Spleen (tissue), 11 donors: ENCODE results near the gene PAPOLA. TPM values are rescaled to one million over a fixed set of nuclear protein-coding genes. Genes with fewer than 3 reads are reported as not detected.

Experiments
- DNase-seq: peaks from one replicate; pipeline ENCODE4 v3.0.0-alpha.2; 2020
- H3K27ac ChIP-seq, 8 donors: fragments of 200-600 bp; sonication (generic) in 7 of 8; 1 replicate in 4 of 8; 2 replicates in 4 of 8; pipeline versions ENCODE4 v1.5.0 to v1.8.0; 2016 to 2021; ENCODE audit warnings: inconsistent platforms in 4 of 8, mild to moderate bottlenecking in 4 of 8, moderate library complexity in 1 of 8
- H3K27me3 ChIP-seq, 7 donors: fragments of 200-600 bp; sonication (generic) in 6 of 7; replicated peaks in 1 of 7; 1 replicate in 4 of 7; 2 replicates in 3 of 7; pipeline versions ENCODE4 v1.5.0 to v1.8.0; 2016 to 2021; ENCODE audit warnings: inconsistent platforms in 3 of 7, mild to moderate bottlenecking in 1 of 7
- H3K36me3 ChIP-seq, 6 donors: fragments of 200-600 bp; sonication (generic) in 5 of 6; 1 replicate in 4 of 6; 2 replicates in 2 of 6; pipeline versions ENCODE4 v1.5.0 to v1.8.0; 2016 to 2021; ENCODE audit warnings: inconsistent platforms in 2 of 6
- H3K4me1 ChIP-seq, 6 donors: fragments of 200-600 bp; sonication (generic) in 5 of 6; 1 replicate in 3 of 6; 2 replicates in 3 of 6; pipeline versions ENCODE4 v1.5.0 to v1.8.0; 2016 to 2021; ENCODE audit warnings: inconsistent platforms in 3 of 6
- H3K4me3 ChIP-seq, 8 donors: fragments of 200-600 bp; sonication (generic) in 7 of 8; 1 replicate in 4 of 8; 2 replicates in 4 of 8; pipeline versions ENCODE4 v1.5.0 to v1.8.0; 2016 to 2021; ENCODE audit warnings: inconsistent platforms in 4 of 8, mild to moderate bottlenecking in 4 of 8, moderate library complexity in 2 of 8
- H3K9me3 ChIP-seq, 8 donors: fragments of 200-600 bp; sonication (generic) in 7 of 8; 1 replicate in 4 of 8; 2 replicates in 4 of 8; pipeline versions ENCODE4 v1.5.0 to v1.8.0; 2016 to 2021; ENCODE audit warnings: inconsistent platforms in 4 of 8
- CTCF ChIP-seq, 11 experiments: fragments of 200-600 bp in 7 of 11; fragments of 450-650 bp in 4 of 11; sonication (generic) in 4 of 11; IDR thresholded peaks in 8 of 11; conservative IDR thresholded peaks in 3 of 11; 1 replicate in 7 of 11; 2 replicates in 4 of 11; pipeline versions ENCODE4 v1.4.0 to v1.8.0; 2016 to 2021; ENCODE audit warnings: antibody characterized with exemption in 11 of 11, inconsistent platforms in 4 of 11, mild to moderate bottlenecking in 1 of 11
- POLR2A ChIP-seq, 3 donors: fragments of 450-650 bp; IDR thresholded peaks; one replicate each; pipeline ENCODE4 v1.5.1; 2017; ENCODE audit warnings: antibody characterized with exemption in 3 of 3, mild to moderate bottlenecking in 1 of 3
- POLR2AphosphoS5 ChIP-seq, 3 donors: sonication (generic); formaldehyde crosslinking; IDR thresholded peaks; one replicate each; pipeline ENCODE4 v1.5.1; 2017; ENCODE audit warnings: antibody characterized with exemption in 3 of 3
- WGBS, 5 donors: extraction: QIAGEN DNeasy Blood & Tissue Kit in 3 of 5; methylation state at CpG; one replicate each; pipeline versions ENCODE4 v1.1.5 to v1.1.7; 2013 to 2018; 5-methylcytosine and 5-hydroxymethylcytosine counted together
- intact Hi-C: fragments of 100-400 bp; cut with DNase I; formaldehyde crosslinking; loops from one replicate; pipeline ENCODE4 v1.15.0; 2023; ENCODE audit warnings: low total_unique reads
- polyA plus RNA-seq, 3 donors: library from polyadenylated mRNA; stranded (reverse); fragments of 200-250 nt; gene quantifications; one replicate each; pipeline ENCODE4 v1.2.1, GENCODE V29; 2013
- total RNA-seq, 7 donors: library from RNA; depleted of rRNA in 3 of 7; stranded (reverse); fragments of >200 nt in 3 of 7; fragmentation: NEBNext Ultra II Directional in 4 of 7; extraction: Animal tissue kit (Norgen Biotek cat#: 25700) in 4 of 7; gene quantifications; one replicate each; pipeline versions ENCODE4 v1.1.0 to v1.2.1, GENCODE V29; 2016 to 2021
- donor health status: healthy with polysubstance abuse.
- donor health status: DM: no; HTN: no; CAD: no; lungs with moderate emphysema.
- donor health status: DM: no; HTN: no; CAD: no.
- donor health status: Bipolar disorder and iron deficiency.
- donor health status: healthy.
- donor health status: DM: no; HTN: no; CAD: no.
- donor health status: DM: yes; HTN: yes; CAD: no.

The PAPOLA gene
- total and polyA plus RNA-seq, 10 donors: 56.4 to 311 (median 201) TPM

GRCh38 chr14:96538097-96538989, 36.2 kb downstream of the PAPOLA start:
- H3K27me3 ChIP-seq: no peaks in the 10 kb centered on the region
- no peaks in the 10 kb centered on the region for H3K9me3 ChIP-seq
- H3K36me3 ChIP-seq: peaks cover 0 to 60% (median 27%) of the 10 kb centered on the region in 6 donors
- no peak overlapping the region for H3K4me3 ChIP-seq
- TF ChIP-seq POLR2AphosphoS5 (IDR thresholded peaks at IDR 0.05): no peak
- no peak for TF ChIP-seq CTCF (IDR thresholded peaks at IDR 0.05 in 8 of 11, conservative IDR thresholded peaks at IDR 0.05 in 3 of 11)
- no peak for TF ChIP-seq POLR2A (IDR thresholded peaks at IDR 0.05)
- DNase-seq: no peak
- intact Hi-C loops: no loop called here
- peak overlapping the region in 1 of 8 donors; percentile 1 for H3K27ac ChIP-seq
- 71 to 95% (median 88%) methylated on average over 3 of the region's 3 CpGs for WGBS, 5 donors
- peaks cover 0 to 3% (median 0%) of the 10 kb centered on the region in 6 donors for H3K4me1 ChIP-seq

- H3K4me3 ChIP-seq: no peak overlapping the region
- peaks cover 0 to 60% (median 24%) of the 10 kb centered on the region in 6 donors for H3K36me3 ChIP-seq
- H3K4me1 ChIP-seq: peaks cover 0 to 3% (median 0%) of the 10 kb centered on the region in 6 donors
- H3K9me3 ChIP-seq: no peaks in the 10 kb centered on the region
- H3K27ac ChIP-seq: no peak overlapping the region
- H3K27me3 ChIP-seq: no peaks in the 10 kb centered on the region
- DNase-seq: no peak
- WGBS, 5 donors: 94 to 100% (median 98%) methylated on average over 1 of the region's 1 CpG
- no peak for TF ChIP-seq POLR2A (IDR thresholded peaks at IDR 0.05)
- TF ChIP-seq CTCF (IDR thresholded peaks at IDR 0.05 in 8 of 11, conservative IDR thresholded peaks at IDR 0.05 in 3 of 11): no peak
- TF ChIP-seq POLR2AphosphoS5 (IDR thresholded peaks at IDR 0.05): no peak
- intact Hi-C loops: no loop called here
Measured at GRCh38 chr14:96538990-96539317, 36.8 kb downstream of the PAPOLA start.

- Histone ChIP-seq H3K9me3 (no peaks in the 10 kb centered on the region), H3K27me3 (no peaks in the 10 kb centered on the region), H3K4me1 (peaks cover 0 to 10% (median 0%) of the 10 kb centered on the region in 6 donors), H3K36me3 (peaks cover 0 to 100% (median 68%) of the 10 kb centered on the region in 6 donors), H3K27ac (no peak overlapping the region), H3K4me3 (no peak overlapping the region)
- WGBS, 5 donors: 81 to 91% (median 83%) methylated on average over 3 of the region's 3 CpGs
- intact Hi-C loops: no loop called here
- TF ChIP-seq CTCF (IDR thresholded peaks at IDR 0.05 in 8 of 11, conservative IDR thresholded peaks at IDR 0.05 in 3 of 11): no peak
- no peak for TF ChIP-seq POLR2A (IDR thresholded peaks at IDR 0.05)
- TF ChIP-seq POLR2AphosphoS5 (IDR thresholded peaks at IDR 0.05): no peak
- DNase-seq: no peak
Measured at GRCh38 chr14:96554315-96554910, 52.2 kb downstream of the PAPOLA start.

- H3K36me3 ChIP-seq: peaks cover 0 to 100% (median 60%) of the 10 kb centered on the region in 6 donors
- peak overlapping the region in 1 of 8 donors; percentile 18 for H3K27ac ChIP-seq
- H3K9me3 ChIP-seq: no peaks in the 10 kb centered on the region
- TF ChIP-seq POLR2A (IDR thresholded peaks at IDR 0.05) (no peak), CTCF (IDR thresholded peaks at IDR 0.05 in 8 of 11, conservative IDR thresholded peaks at IDR 0.05 in 3 of 11) (no peak), POLR2AphosphoS5 (IDR thresholded peaks at IDR 0.05) (no peak)
- peaks cover 0 to 10% (median 0%) of the 10 kb centered on the region in 6 donors for H3K4me1 ChIP-seq
- H3K4me3 ChIP-seq: no peak overlapping the region
- no peaks in the 10 kb centered on the region for H3K27me3 ChIP-seq
- intact Hi-C loops: no loop called here
- DNase-seq: no peak
- 35 to 50% (median 41%) methylated on average over 1 of the region's 1 CpG for WGBS, 5 donors
Measured at GRCh38 chr14:96559571-96559970, 57.4 kb downstream of the PAPOLA start.
